ENCODE measurements around the gene CENPE. TPM values are rescaled to one million over a fixed set of nuclear protein-coding genes. Genes with fewer than 3 reads are reported as not detected.

CENPE gene
- total and polyA plus RNA-seq, 2 of the 8 experiments (the other 6 are each of a cell fraction or from before 2014, with no cell fraction given) = 2.1 to 49.0 TPM

GRCh38 chr4:103129174-103129573 lies 69.0 kb downstream of the CENPE start:
- H2BK15ac ChIP-seq (ENCODE audit: low read length) = no peak overlapping the region
- POLR2A ChIA-PET (ENCODE audit: partially characterized antibody) = no interaction called here
- no peak overlapping the region for H3K56ac ChIP-seq (replicated peaks; ENCODE audit: insufficient read length, low read depth, low read length)
- peaks cover 8 to 18% (median 12%) of the 10 kb centered on the region in 4 experiments for H3K36me3 ChIP-seq (ENCODE audit: control insufficient read depth in 2 of 4, insufficient read depth in 4 of 4, low read length in 3 of 4)
- H3K4me3 ChIP-seq (ENCODE audit: extremely low read depth in 1 of 4, insufficient read depth in 2 of 4, low read depth in 3 of 4, low read length in 4 of 4) = no peak overlapping the region
- no peak overlapping the region for H3K23ac ChIP-seq (ENCODE audit: insufficient read length)
- no peak overlapping the region for H3K4ac ChIP-seq (replicated peaks; ENCODE audit: insufficient read length, low read depth, low read length)
- no peak overlapping the region for H3K18ac ChIP-seq (ENCODE audit: extremely low read depth, low read length)
- H3K27ac ChIP-seq (ENCODE audit: low read depth, low read length) = no peak overlapping the region
- H4K91ac ChIP-seq (replicated peaks; ENCODE audit: insufficient read length, low read length) = no peak overlapping the region
- no peaks in the 10 kb centered on the region for H3K79me1 ChIP-seq (ENCODE audit: low read depth, low read length)
- TF ChIP-seq NRF1 (IDR thresholded peaks at IDR 0.05; ENCODE audit: low read depth, low read length) (no peak), TCF12 (IDR thresholded peaks at IDR 0.05; ENCODE audit: low read depth, low read length) (no peak), TBP (IDR thresholded peaks at IDR 0.05; ENCODE audit: low read depth, low read length) (no peak), SIN3A (conservative IDR thresholded peaks at IDR 0.05 in 1 of 2, IDR thresholded peaks at IDR 0.05 in 1 of 2; ENCODE audit: low read depth in 1 of 2, low read length in 2 of 2) (no peak), KDM4A (IDR thresholded peaks at IDR 0.05; ENCODE audit: low read depth, low read length, severe bottlenecking) (no peak), EGR1 (IDR thresholded peaks at IDR 0.05; ENCODE audit: borderline replicate concordance, low read depth, low read length) (no peak), BACH1 (IDR thresholded peaks at IDR 0.05; ENCODE audit: low read length) (no peak), ATF3 (IDR thresholded peaks at IDR 0.05; ENCODE audit: insufficient read depth, low read depth, low read length) (no peak)
- H3K79me2 ChIP-seq (ENCODE audit: control insufficient read depth in 1 of 2, insufficient read depth in 2 of 2, low read length in 2 of 2) = no peaks in the 10 kb centered on the region
- DNase-seq (ENCODE audit: low read depth in 1 of 2, low spot score in 2 of 2) (no peak), FAIRE-seq (no peak)
- H2BK5ac ChIP-seq (ENCODE audit: low read depth, low read length) = no peak overlapping the region
- H3K4me2 ChIP-seq (ENCODE audit: insufficient read depth in 1 of 2, low read depth in 2 of 2, low read length in 2 of 2) = no peak overlapping the region
- no peaks in the 10 kb centered on the region for H3K4me1 ChIP-seq (replicated peaks in 1 of 4; ENCODE audit: control insufficient read depth in 3 of 4, insufficient read depth in 4 of 4, low read length in 3 of 4)
- no peaks in the 10 kb centered on the region for H3K23me2 ChIP-seq (ENCODE audit: low read depth, low read length)
- no peak overlapping the region for H2BK20ac ChIP-seq (ENCODE audit: low read length)
- CTCF ChIA-PET (ENCODE audit: partially characterized antibody) = no interaction called here
- no peak overlapping the region for H2BK12ac ChIP-seq (ENCODE audit: low read depth, low read length)
- no peaks in the 10 kb centered on the region for H3K27me3 ChIP-seq (replicated peaks in 1 of 4; ENCODE audit: control insufficient read depth in 3 of 4, extremely low read depth in 1 of 4, insufficient read depth in 3 of 4, low read length in 3 of 4)
- no peak overlapping the region for H2AFZ ChIP-seq (ENCODE audit: low read length)
- H2BK120ac ChIP-seq (replicated peaks; ENCODE audit: low read depth, low read length) = no peak overlapping the region
- H4K5ac ChIP-seq (ENCODE audit: insufficient read length, low read depth, low read length) = no peak overlapping the region
- 88% methylated on average over 8 of the region's 8 CpGs; no CpG with 5 or more reads in 1 of the 2 experiments for WGBS, 2 experiments (ENCODE audit: extremely low coverage in 1 of 2, insufficient coverage in 1 of 2, insufficient read length in 1 of 2, insufficient replicate concordance in 2 of 2, low coverage in 1 of 2, low lambda C conversion rate in 2 of 2, missing lambda C conversion rate in 1 of 2)
- no peaks in the 10 kb centered on the region for H4K20me1 ChIP-seq (replicated peaks in 1 of 2; ENCODE audit: control insufficient read depth in 1 of 2, insufficient read depth in 2 of 2, low read length in 2 of 2)
- no peak overlapping the region for H3K9ac ChIP-seq (replicated peaks in 1 of 4; ENCODE audit: extremely low read depth in 1 of 4, low read depth in 3 of 4, low read length in 3 of 4)
- H2AK5ac ChIP-seq (ENCODE audit: low read depth, low read length) = no peak overlapping the region
- no peak overlapping the region for H4K8ac ChIP-seq (ENCODE audit: extremely low read depth, insufficient read depth, low read length)
- H3K9me3 ChIP-seq (ENCODE audit: insufficient read depth in 2 of 2, low read depth in 1 of 2, low read length in 1 of 2) = no peaks in the 10 kb centered on the region
- H3K14ac ChIP-seq (ENCODE audit: insufficient read length) = no peak overlapping the region

Data from H1 (cell line).